Activated CD4-positive, alpha-beta T cell treated with anti-CD3 and anti-CD28 coated beads for 24 hours (primary cell): ENCODE results near the gene ACAT2.
"Not testable (repeated sequence)": the region's sequence is repeated elsewhere in the genome, so short reads cannot be mapped to it uniquely, and the experiment has no call there.

Source experiments
- DNase-seq, 2 donors: peaks; one replicate each; pipeline ENCODE4 v3.0.0-alpha.2; 2020; ENCODE audit warnings: low read depth in 2 of 2

ACAT2 gene

GRCh38 chr6:159730332-159730676 is 31.5 kb upstream of the ACAT2 start:
- DNase-seq = no peak

- not testable (repeated sequence) for DNase-seq
These were observed 29.3 kb upstream of the ACAT2 start for GRCh38 chr6:159732550-159732949.

- not testable (repeated sequence) for DNase-seq
These were observed 28.4 kb upstream of the ACAT2 start for GRCh38 chr6:159733395-159733794.

- DNase-seq = no peak
These were observed 24.9 kb upstream of the ACAT2 start for GRCh38 chr6:159736908-159737307.

GRCh38 chr6:159739341-159739740 is 22.5 kb upstream of the ACAT2 start:
- DNase-seq = no peak

- DNase-seq = no peak
These were observed 19.7 kb upstream of the ACAT2 start for GRCh38 chr6:159742165-159742564.

GRCh38 chr6:159745081-159745480 is 16.8 kb upstream of the ACAT2 start:
- DNase-seq = no peak

GRCh38 chr6:159746759-159747158 is 15.1 kb upstream of the ACAT2 start:
- no peak for DNase-seq

- DNase-seq = not testable (repeated sequence)
These were observed 13.7 kb upstream of the ACAT2 start for GRCh38 chr6:159748127-159748526.

GRCh38 chr6:159751448-159751847 is 10.4 kb upstream of the ACAT2 start:
- DNase-seq = no peak

GRCh38 chr6:159753081-159753872 is 8.6 kb upstream of the ACAT2 start:
- DNase-seq = no peak

- no peak for DNase-seq
These were observed 7.4 kb upstream of the ACAT2 start for GRCh38 chr6:159754401-159754800.

GRCh38 chr6:159754959-159755914 is 6.6 kb upstream of the ACAT2 start:
- DNase-seq = no peak

GRCh38 chr6:159756508-159756907 is 5.3 kb upstream of the ACAT2 start:
- no peak for DNase-seq

GRCh38 chr6:159758031-159759001 is 3.5 kb upstream of the ACAT2 start:
- DNase-seq = no peak

GRCh38 chr6:159759645-159760044 is 2.2 kb upstream of the ACAT2 start:
- DNase-seq = no peak

- DNase-seq = no peak
These were observed 1.2 kb upstream of the ACAT2 start for GRCh38 chr6:159760602-159761057.

- no peak for DNase-seq
These were observed 544 bp upstream of the ACAT2 start for GRCh38 chr6:159761129-159761872.

- no peak for DNase-seq
These were observed 942 bp downstream of the ACAT2 start for GRCh38 chr6:159762681-159763293.

- no peak for DNase-seq
These were observed 5.1 kb downstream of the ACAT2 start for GRCh38 chr6:159766906-159767305.
